ENCODE results near the gene TNFRSF19.
"Not testable (repeated sequence)": the region's sequence is repeated elsewhere in the genome, so short reads cannot be mapped to it uniquely, and the experiment has no call there.

The TNFRSF19 gene

DNA sequence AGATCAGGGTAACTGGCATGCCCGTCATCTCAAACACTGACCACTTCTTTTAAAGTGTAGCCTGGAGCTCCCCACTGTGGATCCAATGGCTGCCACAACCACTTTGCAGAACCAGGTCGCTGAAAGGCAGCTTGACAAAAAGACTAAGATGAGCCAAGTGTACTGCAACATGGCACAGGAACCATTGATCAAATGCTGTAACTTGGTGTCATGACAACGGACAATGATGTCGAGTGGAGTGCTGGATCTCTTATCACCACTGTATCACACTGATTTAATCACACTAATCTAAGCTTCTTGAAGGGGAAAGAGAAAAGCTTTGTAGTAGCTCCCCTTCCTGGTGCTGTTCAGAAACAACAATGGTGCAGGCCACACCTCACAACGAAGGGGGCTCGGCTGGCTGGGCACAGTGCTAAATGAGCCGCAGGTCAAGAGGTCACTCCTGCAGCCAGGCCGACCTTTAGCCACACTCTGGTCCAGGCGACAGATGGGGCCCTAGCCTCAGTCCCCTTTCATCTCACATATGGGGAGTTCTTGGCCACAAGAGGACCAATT, 2.2 kb upstream of the TNFRSF19 start:
- DNase-seq (ENCODE audit: low read depth in 2 of 2, low spot score in 1 of 2) = no peak

DNA sequence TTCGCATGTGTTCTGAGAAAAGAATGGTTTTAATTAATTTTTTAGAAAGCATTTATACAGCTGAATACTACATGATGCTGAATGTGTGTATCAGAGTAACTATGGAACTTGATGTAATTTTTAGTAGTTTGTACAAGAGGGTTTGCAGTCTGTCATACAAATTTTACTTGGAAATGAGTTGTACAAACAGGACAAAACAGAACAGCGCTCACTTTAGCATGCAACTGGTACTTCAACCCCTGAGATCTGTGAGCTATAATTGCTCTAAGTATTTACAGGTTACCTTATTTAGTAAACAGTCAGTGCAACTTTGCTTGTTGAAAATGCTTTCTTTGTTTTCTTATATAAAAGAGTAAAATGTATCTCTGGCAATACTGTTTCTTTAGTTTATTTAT, 706 bp downstream of the TNFRSF19 start:
- no peak for DNase-seq (ENCODE audit: low read depth in 2 of 2, low spot score in 1 of 2)

DNA sequence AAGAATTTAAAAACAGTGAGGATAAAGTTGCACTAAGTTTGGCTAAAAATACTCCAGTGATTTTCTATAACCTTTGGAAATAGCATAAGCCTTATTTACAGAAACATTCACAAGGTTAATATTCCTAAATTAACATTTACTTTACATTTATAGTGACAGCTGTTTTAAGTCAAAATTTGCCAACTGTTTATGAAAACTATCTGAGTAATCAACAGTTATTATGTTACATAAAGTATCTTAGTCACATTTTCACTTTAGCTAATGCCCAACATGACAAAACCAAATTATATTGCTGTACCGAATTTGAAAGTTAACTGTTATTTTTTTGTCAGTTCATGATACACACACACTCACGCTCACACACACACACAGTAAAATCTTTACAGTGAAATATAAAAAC, 1.2 kb downstream of the TNFRSF19 start:
- no peak for DNase-seq (ENCODE audit: low read depth in 2 of 2, low spot score in 1 of 2)

DNA sequence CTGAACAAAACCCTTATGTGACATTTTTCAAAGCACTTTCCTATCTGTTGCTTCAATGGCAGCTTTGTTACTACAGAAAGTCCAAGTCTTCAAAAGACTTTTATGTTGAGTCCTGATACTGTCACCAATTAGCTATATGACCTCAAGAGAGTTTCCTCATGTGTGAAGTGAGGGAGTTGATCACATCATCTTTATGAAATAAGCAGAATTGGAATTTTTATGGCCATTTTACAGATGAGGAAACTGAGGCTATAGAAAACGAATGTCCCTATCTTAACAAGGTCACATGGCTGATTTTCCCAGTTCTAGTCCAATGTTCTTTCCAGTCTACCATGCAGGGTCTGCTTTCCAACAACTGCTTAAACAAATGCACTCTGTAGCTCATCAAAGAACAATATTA, 2.6 kb downstream of the TNFRSF19 start:
- no peak for DNase-seq (ENCODE audit: low read depth in 2 of 2, low spot score in 1 of 2)

DNA sequence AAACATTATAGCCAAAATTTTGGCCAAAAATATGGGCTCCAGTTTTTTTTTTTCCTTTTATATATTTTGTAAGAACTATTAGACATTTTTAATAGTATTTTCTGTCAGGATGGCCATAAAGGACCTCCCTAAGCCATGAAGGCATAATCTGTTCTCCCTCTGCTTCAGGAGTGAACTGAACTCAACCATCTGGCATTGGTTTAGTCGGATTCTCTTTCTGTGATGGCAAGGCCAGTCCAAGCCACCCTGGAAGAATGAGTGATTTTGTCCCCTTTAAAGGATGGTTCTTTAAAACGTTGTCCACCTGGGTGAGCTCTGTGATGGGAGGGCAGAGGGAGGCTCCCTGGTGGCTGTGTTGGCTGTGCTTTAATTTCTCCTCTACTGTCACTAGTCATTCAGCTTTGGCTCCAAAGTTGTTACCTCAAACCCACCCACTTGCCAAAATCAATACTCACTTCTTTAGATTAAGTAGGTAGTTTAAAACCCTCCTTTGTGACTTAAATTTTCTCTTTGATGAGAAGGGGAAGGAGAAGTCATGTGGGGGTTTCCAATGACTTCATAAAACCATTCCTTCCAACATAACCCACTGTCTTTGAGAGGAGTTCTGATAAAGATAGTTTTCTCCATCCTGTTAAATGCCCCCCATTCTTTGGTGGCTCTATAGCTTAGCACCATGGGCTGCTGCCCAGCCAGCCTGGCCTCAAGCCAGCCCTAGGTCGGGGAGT, 4.4 kb downstream of the TNFRSF19 start:
- DNase-seq (ENCODE audit: low read depth in 2 of 2, low spot score in 1 of 2) = no peak

DNA sequence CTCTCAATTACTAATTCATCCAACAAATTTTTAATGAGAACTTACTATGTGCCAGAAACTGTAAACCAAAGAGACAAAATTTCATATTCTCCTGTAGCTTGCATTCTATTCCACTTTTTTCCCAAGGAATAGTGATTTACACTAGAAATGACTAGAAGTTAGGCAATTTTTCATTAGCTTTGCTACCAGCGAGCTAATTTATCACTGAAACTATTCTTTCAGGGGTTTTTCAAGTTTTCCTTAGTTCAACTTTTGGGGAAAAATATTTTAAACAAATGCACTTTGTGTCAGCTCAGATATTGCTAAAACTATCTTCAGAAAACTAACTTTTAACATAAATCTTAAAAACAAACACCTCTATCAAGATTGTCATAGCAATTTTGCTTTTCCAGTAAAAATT, 5.4 kb downstream of the TNFRSF19 start:
- DNase-seq (ENCODE audit: low read depth in 2 of 2, low spot score in 1 of 2) = no peak

DNA sequence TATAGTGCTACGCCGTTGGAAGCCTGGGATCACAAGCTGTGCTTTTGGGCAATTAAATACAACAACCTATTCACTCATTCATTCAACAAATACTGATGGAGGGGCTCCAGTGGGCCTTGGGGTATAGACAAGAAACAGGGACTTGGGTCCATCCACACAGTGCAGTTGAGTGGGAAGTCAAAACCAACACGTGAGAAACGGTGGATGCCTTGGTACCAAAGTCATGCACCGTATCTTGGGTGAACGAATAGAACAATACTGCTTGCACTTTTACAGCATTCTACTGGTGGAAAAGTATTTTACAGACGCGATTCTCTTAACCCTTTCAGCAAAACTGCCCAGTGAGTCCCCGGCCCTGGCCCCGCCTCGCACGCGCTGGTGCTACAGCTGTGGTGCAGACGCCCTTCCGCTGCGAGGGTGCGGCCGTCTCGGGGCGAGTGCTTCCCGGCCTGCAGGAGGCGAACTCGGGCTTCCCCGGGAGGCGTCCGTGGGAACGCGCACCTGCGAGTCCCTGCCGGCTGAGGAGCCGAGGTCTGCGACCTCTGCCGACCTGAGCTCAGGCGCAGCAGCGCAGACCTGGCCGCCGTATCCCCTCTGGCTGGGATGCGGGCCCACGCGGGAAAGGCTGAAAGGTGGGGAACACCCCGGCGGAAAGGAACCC, 8.3 kb downstream of the TNFRSF19 start:
- peak; percentile 14 to 27 for DNase-seq (ENCODE audit: low read depth in 2 of 2, low spot score in 1 of 2)

DNA sequence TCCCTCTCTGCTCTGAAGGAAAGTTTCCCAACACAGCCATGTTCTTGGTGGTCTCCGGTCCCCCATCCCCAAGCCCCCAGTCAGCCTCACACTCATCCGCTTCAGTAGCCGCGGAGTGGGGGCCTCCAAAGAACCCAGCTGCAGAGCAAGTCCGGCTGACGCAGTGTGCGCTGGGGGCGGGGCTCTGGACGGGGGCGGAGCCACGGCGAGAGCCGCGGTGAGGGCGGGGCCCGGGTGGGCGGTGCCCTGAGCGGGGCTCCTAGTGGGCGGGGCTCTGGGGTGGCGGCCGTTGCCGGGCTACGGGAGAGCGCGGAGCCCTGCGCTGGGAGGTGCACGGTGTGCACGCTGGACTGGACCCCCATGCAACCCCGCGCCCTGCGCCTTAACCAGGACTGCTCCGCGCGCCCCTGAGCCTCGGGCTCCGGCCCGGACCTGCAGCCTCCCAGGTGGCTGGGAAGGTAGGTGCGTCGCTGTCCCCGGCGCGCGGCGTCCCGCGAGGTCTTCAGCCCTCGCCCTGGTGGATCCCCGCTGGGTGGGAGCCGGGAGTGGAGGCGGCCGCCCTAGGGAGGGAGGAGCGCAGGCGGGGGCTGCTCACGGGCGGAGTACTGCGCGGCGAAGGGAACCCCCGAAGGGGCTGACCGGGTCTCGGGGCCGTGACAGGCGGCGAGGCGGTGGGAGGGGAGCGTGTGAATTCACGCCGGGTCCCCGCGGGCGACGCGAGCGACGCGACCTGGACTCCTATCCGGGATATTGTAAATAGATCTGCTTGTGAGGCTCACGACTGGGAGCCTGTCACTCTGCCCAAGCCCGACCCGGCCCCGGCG, 9.1 kb downstream of the TNFRSF19 start:
- DNase-seq (ENCODE audit: low read depth in 2 of 2, low spot score in 1 of 2) = peak; percentile 78 to 83

DNA sequence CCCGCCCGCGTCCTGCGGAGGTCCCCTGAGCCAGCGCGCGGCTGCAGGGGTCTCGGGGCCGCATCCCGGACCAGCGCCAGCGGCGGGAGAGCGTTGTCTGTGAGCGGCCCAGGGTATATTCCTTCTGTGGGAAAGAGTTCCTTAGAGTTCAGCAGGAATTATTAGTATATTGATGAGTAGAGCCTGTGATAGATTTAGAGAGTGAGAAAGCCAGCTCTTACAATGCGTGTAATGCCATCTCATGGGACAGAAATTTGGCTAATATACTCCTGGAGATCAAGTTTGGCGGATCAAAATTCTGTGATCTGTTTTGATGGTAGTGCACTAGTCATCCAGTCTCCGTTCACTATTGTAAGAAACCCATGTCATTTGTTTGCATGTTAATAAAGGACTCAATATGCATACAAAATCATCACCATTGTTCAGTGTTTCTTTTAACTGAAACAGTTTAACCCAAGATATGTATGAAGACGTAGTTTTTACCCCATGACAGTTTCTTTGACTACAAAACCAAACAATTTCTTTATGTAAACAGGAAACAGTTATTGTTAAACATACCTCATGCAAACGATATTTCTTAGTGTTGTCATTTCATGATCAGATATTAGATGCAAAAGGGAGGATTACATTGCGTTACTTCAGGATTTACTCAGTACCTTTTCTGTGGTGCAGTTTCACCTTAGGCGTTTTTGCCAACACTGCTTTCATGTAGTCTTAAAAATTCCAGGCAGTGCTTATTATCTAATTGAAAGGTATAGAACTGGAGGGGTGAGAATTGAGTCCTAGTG, 9.9 kb downstream of the TNFRSF19 start:
- DNase-seq (ENCODE audit: low read depth in 2 of 2, low spot score in 1 of 2) = no peak

DNA sequence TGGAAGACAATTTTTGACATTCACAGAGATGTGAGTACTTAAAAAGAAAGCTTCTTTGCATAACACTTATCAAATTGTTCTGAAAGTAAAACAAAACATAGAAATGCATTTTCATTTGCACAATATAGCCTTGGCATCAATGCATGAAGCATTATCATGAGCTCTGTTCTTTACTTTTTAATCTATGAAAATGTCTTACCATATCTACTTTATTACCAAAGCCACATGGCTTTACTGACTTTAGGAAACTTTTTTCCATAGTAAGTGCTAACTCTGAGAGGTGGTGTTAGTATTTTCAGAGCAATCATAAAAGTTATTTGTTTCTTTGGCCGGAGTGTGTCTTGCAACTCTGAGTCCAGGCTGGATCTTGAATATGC, 10.5 kb downstream of the TNFRSF19 start:
- no peak for DNase-seq (ENCODE audit: low read depth in 2 of 2, low spot score in 1 of 2)

DNA sequence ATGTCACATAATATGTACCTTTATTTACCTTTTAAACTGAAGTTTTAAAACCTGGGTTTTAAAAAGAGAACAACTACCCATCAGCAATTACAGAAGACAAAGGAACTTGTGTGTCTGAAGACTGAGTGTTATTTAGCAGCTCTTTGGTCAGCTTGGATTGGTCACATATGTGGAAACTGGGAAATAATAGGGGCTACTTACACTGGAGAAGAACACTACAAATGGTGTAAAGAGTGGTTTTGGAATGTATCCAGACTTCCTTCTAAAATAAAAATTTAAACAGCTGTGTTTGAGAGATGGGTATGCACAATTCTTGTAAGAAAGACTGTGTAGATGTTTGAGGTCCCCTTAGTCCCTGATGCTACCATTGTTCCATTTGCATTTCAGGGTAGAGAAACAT, 13.3 kb downstream of the TNFRSF19 start:
- no peak for DNase-seq (ENCODE audit: low read depth in 2 of 2, low spot score in 1 of 2)

DNA sequence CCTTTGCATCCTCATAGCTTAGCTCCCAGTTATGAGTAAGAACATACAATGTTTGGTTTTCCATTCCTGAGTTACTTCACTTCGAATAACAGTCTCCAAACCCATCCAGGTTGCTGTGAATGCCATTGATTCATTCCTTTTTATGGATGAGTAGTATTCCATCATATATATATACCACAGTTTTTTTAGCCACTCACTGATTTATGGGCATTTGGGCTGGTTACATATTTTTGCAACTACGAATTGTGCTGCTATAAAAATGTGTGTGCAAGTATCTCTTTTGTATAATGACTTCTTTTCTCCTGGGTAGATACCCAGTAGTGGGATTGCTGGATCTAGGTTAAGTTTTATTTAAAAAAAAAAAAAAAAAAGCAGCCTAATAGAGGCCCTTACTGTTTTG, 14.1 kb downstream of the TNFRSF19 start:
- no peak for DNase-seq (ENCODE audit: low read depth in 2 of 2, low spot score in 1 of 2)

DNA sequence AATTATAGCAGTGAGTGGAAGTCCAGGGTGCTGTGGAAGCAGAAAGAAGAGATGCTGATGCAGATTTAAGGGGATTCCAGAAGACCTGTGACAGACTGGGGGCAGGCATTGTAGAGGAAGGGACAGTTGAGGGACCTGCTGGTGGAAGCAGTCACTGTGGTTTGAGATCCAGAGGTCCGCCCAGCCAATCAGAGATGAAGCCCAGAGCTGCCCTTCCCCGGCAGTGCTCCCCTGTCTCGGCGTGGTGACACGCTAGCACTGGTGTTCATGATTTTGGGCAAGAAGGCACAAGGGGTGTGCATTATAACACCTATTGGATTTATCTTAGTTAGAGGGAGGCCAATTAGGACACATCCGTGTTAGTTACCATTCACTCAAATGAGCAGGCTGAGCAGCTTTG, 16.1 kb downstream of the TNFRSF19 start:
- no peak for DNase-seq (ENCODE audit: low read depth in 2 of 2, low spot score in 1 of 2)

DNA sequence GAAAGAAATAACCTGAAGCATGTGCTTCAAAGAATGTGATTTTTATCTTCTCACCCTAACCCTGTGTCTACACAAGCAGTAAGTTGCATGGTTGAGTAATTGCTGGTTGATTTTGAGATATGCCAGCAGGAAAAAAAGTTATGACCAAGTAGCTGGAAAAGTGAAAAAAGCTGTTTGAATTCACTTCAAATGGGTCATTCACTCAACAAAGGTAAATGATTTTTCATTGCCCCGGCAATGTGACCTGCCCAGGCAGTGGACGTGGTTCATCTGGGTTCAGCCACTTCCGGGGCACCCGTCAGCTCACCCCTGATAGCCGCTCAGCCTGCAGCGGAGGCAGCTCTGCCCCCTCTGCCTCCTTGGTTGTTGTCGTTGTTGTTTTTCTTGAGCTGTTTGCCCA, 18.5 kb downstream of the TNFRSF19 start:
- no peak for DNase-seq (ENCODE audit: low read depth in 2 of 2, low spot score in 1 of 2)

DNA sequence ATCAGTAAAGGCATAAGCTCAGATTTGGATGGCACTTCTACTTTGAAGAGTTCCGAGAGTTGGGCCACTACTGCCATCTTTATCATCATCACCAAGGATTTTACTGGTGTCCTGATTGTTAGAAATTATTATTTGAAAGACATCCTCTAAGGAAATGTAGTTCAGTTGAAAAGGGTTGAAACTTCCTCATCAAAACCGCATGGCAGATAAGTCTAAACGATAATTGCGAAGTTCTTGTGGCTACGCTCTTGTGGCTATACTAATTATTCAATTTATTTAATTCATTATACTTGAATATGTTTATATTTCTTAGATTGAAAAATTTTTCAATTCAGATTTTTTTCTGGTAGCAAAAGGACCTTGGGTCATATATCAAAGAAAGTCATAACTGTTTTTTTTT, 22.4 kb downstream of the TNFRSF19 start:
- DNase-seq (ENCODE audit: low read depth in 2 of 2, low spot score in 1 of 2) = no peak

DNA sequence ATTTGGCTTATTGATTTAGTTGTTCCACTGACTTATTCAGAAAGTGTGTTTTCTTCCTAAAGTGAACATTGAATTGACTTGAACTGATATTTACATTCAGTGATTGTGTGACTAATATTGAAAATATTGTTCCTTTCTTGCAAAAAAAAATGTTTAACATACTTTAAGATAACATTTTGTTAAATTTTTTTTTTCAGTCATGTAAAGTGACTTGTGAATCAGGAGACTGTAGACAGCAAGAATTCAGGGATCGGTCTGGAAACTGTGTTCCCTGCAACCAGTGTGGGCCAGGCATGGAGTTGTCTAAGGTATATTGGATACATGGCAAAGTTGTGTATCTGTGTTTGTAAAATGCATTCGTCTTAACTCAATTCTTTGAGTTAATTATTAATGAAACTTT, 22.9 kb downstream of the TNFRSF19 start:
- no peak for DNase-seq (ENCODE audit: low read depth in 2 of 2, low spot score in 1 of 2)

DNA sequence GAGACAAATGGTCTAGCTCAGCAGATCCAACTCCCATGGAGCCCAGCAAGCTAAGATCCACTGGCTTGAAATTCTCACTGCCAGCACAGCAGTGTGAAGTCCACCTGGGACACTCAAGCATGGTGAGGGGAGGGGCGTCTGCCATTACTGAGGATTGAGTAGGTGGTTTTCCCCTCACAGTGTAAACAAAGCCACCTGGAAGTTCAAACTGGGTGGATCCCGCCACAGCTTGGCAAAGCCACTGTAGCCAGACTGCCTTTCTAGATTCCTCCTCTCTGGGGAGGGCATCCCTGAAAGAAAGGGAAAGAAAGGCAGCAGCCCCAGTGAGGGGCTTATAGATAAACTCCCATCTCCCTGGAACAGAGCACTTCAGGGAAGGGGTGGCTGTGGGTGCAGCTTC, 24.1 kb downstream of the TNFRSF19 start:
- not testable (repeated sequence) for DNase-seq (ENCODE audit: low read depth in 2 of 2, low spot score in 1 of 2)

DNA sequence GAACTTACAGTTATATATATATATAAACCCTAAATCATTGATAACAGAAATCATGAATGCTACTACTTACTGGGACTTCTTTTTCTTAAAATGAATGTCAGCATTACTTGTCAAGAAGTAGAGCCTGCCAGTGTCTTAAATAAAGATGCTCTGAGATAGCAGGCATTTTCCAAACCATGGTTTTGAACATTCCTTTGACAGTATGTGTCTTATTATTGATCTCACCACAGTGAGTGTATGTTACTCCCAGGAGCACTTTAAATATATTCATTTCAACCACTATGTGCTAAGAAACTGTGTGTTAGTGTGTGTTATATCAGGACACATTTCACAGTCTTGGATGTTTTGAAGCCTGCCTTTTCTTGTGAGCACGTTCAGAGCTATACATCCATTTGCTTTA, 28.2 kb downstream of the TNFRSF19 start:
- DNase-seq (ENCODE audit: low read depth in 2 of 2, low spot score in 1 of 2) = no peak

DNA sequence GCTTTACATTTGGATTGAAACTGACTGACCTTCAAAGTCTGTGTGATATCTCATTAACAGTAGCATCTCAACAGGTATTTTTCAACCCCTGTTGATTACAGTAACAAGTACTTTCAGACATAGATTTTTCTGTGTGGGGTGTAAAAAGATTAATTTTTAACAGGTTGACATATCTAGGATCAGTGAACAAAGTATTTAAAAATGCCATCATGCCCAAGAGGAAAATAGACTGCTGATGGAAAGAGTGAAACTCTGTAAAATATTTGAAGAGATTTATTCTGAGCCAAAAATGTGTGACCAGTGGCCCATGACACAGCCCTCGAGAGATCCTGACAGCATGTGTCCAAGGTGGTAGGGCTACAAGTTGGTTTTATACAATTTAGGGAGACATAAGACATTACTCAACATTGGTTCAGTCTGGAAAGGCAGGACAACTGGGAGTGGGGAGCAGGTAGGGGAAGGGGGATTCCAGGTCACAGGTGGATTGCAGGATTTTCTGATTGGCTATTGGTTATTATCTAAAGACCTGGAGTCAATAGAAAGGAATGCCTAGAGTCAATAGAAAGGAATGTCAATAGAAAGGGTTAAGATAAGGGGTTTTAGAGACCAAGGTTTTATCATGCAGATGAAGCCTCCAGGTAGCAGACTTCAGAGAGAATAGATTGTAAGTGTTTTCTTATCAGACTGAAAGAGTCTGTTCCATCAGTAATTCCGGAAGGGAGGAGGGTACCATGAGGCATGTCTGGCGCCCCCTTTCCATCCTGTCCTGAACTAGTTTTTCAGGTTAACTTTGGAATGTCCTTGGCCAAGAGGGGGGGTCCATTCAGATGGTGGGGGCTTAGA, 29.1 kb downstream of the TNFRSF19 start:
- no peak for DNase-seq (ENCODE audit: low read depth in 2 of 2, low spot score in 1 of 2)

DNA sequence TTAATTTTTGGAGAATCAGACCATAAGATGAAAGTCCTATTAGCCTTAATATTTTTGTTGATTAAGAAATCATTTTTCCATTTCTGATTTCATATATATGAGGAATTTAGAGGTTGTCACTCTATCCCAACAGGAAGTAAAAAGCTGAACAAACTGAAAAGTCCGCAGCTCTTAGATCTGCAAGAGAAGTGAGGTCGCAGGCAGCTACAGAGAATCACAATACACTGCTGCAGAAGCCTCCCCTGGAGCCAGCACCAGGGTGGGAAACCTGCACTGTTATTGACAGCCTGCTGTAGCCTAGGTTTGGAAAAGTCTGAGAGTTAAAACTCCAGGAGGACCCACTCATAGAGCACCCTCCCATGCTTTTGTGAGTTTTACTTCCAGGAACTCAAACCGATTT, 29.9 kb downstream of the TNFRSF19 start:
- DNase-seq (ENCODE audit: low read depth in 2 of 2, low spot score in 1 of 2) = no peak
